Measurements from ENCODE around the gene FXYD5.

The FXYD5 gene

GRCh38 chr19:35154525-35155406 lies at the start of gene FXYD5:
TSS of gene FXYD5 (plus strand) at chr19:35154735. CDS start at chr19:35155551, 816 bp downstream.
- no peak for FAIRE-seq

- FAIRE-seq: no peak
These were observed 49.5 kb upstream of the FXYD5 start for GRCh38 chr19:35105047-35105410.

GRCh38 chr19:35105411-35106290 lies 48.9 kb upstream of the FXYD5 start:
- FAIRE-seq: no peak

- FAIRE-seq: no peak
These were observed 48.3 kb upstream of the FXYD5 start for GRCh38 chr19:35106291-35106583.

GRCh38 chr19:35106898-35107541 lies 47.5 kb upstream of the FXYD5 start:
- no peak for FAIRE-seq

- FAIRE-seq: no peak
These were observed 47.0 kb upstream of the FXYD5 start for GRCh38 chr19:35107545-35107944.

- FAIRE-seq: no peak
These were observed 45.8 kb upstream of the FXYD5 start for GRCh38 chr19:35108730-35109129.

- FAIRE-seq: no peak
These were observed 45.0 kb upstream of the FXYD5 start for GRCh38 chr19:35109395-35110112.

- FAIRE-seq: no peak
These were observed 43.6 kb upstream of the FXYD5 start for GRCh38 chr19:35110974-35111373.

- no peak for FAIRE-seq
These were observed 41.4 kb upstream of the FXYD5 start for GRCh38 chr19:35112995-35113688.

- no peak for FAIRE-seq
These were observed 40.0 kb upstream of the FXYD5 start for GRCh38 chr19:35114353-35115176.

GRCh38 chr19:35115177-35115951 lies 39.2 kb upstream of the FXYD5 start, which contains the start of gene FXYD3:
TSS of gene FXYD3 (plus strand) at chr19:35115823. CDS start at chr19:35119377, 3,554 bp downstream.
- no peak for FAIRE-seq

GRCh38 chr19:35116072-35116801 lies 38.3 kb upstream of the FXYD5 start:
- FAIRE-seq: no peak

- FAIRE-seq: no peak
These were observed 37.4 kb upstream of the FXYD5 start for GRCh38 chr19:35117116-35117515.

- no peak for FAIRE-seq
These were observed 36.7 kb upstream of the FXYD5 start for GRCh38 chr19:35117799-35118198.

GRCh38 chr19:35118268-35119020 lies 36.1 kb upstream of the FXYD5 start:
- FAIRE-seq: no peak

- FAIRE-seq: no peak
These were observed 35.4 kb upstream of the FXYD5 start for GRCh38 chr19:35119091-35119490.

GRCh38 chr19:35119578-35120155 lies 34.9 kb upstream of the FXYD5 start:
- no peak for FAIRE-seq
